Testis (tissue), 2 donors: ENCODE measurements around the gene S100B.

Experiments
- POLR2A ChIP-seq: fragments of 450-650 bp; IDR thresholded peaks from one replicate; pipeline ENCODE4 v1.6.1; 2017; ENCODE audit warnings: antibody characterized with exemption, mild to moderate bottlenecking, moderate library complexity
- TF ChIP-seq, protein P1 (sequence below), 3 experiments: fragments of 450-650 bp in 2 of 3; fragments of 200-600 bp in 1 of 3; sonication (generic) in 1 of 3; IDR thresholded peaks; one replicate each; pipeline ENCODE4 v1.5.1; 2016 to 2019; ENCODE audit warnings: antibody characterized with exemption in 3 of 3, mild to moderate bottlenecking in 2 of 3, moderate library complexity in 1 of 3

DNA sequence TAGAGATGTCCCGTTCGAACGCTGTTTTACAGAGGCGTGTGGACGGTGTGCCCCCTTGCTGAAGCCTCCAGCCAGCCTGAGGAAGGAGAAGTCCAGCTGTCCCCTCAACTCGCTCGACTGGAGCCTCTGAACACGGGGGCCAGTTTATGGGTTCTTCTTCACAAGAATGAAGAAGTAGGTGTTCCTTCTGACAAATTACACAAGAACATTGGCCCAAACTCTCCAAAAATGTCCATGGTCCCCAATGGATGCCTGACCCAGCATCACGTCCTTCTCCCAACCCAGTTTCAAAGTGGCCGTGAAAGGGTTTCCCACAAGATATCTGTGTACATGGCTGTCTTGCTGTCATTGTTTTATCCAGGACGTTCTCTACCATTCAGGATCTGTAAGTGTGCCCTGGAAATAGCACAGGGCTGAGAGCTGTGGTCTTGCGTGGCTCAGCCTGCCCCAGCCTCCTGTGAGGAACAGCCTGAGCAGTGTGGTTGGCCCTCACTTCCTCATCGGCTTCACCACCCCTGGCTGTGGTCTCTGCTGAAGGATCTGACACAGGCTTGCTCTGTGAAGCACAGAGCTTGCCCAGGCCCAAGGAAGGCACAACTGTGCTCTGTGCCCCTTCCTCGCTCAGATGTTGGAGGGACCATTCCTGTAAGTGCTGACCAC, 1.0 kb upstream of the S100B start:
- TF ChIP-seq, protein P1, sequence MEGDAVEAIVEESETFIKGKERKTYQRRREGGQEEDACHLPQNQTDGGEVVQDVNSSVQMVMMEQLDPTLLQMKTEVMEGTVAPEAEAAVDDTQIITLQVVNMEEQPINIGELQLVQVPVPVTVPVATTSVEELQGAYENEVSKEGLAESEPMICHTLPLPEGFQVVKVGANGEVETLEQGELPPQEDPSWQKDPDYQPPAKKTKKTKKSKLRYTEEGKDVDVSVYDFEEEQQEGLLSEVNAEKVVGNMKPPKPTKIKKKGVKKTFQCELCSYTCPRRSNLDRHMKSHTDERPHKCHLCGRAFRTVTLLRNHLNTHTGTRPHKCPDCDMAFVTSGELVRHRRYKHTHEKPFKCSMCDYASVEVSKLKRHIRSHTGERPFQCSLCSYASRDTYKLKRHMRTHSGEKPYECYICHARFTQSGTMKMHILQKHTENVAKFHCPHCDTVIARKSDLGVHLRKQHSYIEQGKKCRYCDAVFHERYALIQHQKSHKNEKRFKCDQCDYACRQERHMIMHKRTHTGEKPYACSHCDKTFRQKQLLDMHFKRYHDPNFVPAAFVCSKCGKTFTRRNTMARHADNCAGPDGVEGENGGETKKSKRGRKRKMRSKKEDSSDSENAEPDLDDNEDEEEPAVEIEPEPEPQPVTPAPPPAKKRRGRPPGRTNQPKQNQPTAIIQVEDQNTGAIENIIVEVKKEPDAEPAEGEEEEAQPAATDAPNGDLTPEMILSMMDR (IDR thresholded peaks at IDR 0.05), result no peak
- no peak for TF ChIP-seq POLR2A
